ENCODE results near the gene TTC13. TPM values are rescaled to one million over a fixed set of nuclear protein-coding genes. Genes with fewer than 3 reads are reported as not detected.

The TTC13 gene
- total RNA-seq, 1 experiment from 2014 or later = 18.5 TPM

Other genes with a start within 250 kb of the TTC13 start
- gene CAPN9, start 231.5 kb downstream of the TTC13 start, total RNA-seq (2014; rRNA removed; shearing (Covaris generic)) = not detected in 2 replicates
- gene C1orf198, start 110.3 kb downstream of the TTC13 start, total RNA-seq (2014; rRNA removed; shearing (Covaris generic)) = 56.8 and 83.4 TPM in 2 replicates
- gene ARV1, start 233 bp upstream of the TTC13 start, total RNA-seq (2014; rRNA removed; shearing (Covaris generic)) = 19.4 and 31.4 TPM in 2 replicates
- gene FAM89A, start 61.4 kb upstream of the TTC13 start, total RNA-seq (2014; rRNA removed; shearing (Covaris generic)) = 7.3 and 9.4 TPM in 2 replicates
- gene TRIM67, start 183.2 kb upstream of the TTC13 start, total RNA-seq (2014; rRNA removed; shearing (Covaris generic)) = 0.10 and 0.20 TPM in 2 replicates